ENCODE data around the gene TRIM67.

GRCh38 chr1:231200388-231201031 is 38.7 kb downstream of the TRIM67 start:
- TF ChIP-seq CTCF (conservative IDR thresholded peaks at IDR 0.05) (no peak), EZH2 (IDR thresholded peaks at IDR 0.05; ENCODE audit: low read depth) (no peak)
